ENCODE data around the gene HIF1A. TPM values are rescaled to one million over a fixed set of nuclear protein-coding genes. Genes with fewer than 3 reads are reported as not detected.
A peak's percentile ranks its signal among the peaks of the same experiment; 100 is the strongest.

The HIF1A gene
- total and polyA plus RNA-seq, 2 experiments from 2014 or later = 113 to 242 TPM

DNA sequence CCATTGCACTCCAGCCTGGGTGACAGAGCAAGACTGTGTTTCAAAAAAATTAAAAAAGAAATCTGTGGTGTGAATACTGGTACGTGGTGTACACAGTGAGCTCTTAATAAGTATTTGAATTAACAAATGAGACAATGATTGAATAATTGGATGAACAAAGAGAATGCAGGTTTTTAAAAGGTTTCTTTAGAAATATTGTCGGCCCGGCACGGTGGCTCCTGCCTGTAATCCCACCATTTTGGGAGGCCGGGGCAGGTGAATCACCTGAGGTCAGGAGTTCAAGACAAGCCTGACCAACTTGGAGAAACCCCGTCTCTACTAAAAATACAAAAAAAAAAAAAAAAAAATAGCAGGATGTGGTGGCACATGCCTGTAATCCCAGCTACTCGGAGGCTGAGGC lies 6.6 kb downstream of the HIF1A start (continued):
- TF ChIP-seq, protein P1, sequence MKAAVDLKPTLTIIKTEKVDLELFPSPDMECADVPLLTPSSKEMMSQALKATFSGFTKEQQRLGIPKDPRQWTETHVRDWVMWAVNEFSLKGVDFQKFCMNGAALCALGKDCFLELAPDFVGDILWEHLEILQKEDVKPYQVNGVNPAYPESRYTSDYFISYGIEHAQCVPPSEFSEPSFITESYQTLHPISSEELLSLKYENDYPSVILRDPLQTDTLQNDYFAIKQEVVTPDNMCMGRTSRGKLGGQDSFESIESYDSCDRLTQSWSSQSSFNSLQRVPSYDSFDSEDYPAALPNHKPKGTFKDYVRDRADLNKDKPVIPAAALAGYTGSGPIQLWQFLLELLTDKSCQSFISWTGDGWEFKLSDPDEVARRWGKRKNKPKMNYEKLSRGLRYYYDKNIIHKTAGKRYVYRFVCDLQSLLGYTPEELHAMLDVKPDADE (IDR thresholded peaks at IDR 0.05) = no peak
- TF ChIP-seq ZNF114 (CRISPR knock-in tag; IDR thresholded peaks at IDR 0.05) (no peak), NANOG (IDR thresholded peaks at IDR 0.05; ENCODE audit: borderline replicate concordance) (no peak), ZNF331 (CRISPR knock-in tag; IDR thresholded peaks at IDR 0.05; ENCODE audit: low read depth) (no peak)
- TF ChIP-seq, protein P2, sequence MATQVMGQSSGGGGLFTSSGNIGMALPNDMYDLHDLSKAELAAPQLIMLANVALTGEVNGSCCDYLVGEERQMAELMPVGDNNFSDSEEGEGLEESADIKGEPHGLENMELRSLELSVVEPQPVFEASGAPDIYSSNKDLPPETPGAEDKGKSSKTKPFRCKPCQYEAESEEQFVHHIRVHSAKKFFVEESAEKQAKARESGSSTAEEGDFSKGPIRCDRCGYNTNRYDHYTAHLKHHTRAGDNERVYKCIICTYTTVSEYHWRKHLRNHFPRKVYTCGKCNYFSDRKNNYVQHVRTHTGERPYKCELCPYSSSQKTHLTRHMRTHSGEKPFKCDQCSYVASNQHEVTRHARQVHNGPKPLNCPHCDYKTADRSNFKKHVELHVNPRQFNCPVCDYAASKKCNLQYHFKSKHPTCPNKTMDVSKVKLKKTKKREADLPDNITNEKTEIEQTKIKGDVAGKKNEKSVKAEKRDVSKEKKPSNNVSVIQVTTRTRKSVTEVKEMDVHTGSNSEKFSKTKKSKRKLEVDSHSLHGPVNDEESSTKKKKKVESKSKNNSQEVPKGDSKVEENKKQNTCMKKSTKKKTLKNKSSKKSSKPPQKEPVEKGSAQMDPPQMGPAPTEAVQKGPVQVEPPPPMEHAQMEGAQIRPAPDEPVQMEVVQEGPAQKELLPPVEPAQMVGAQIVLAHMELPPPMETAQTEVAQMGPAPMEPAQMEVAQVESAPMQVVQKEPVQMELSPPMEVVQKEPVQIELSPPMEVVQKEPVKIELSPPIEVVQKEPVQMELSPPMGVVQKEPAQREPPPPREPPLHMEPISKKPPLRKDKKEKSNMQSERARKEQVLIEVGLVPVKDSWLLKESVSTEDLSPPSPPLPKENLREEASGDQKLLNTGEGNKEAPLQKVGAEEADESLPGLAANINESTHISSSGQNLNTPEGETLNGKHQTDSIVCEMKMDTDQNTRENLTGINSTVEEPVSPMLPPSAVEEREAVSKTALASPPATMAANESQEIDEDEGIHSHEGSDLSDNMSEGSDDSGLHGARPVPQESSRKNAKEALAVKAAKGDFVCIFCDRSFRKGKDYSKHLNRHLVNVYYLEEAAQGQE (IDR thresholded peaks at IDR 0.05; ENCODE audit: unreplicated experiment) = no peak

DNA sequence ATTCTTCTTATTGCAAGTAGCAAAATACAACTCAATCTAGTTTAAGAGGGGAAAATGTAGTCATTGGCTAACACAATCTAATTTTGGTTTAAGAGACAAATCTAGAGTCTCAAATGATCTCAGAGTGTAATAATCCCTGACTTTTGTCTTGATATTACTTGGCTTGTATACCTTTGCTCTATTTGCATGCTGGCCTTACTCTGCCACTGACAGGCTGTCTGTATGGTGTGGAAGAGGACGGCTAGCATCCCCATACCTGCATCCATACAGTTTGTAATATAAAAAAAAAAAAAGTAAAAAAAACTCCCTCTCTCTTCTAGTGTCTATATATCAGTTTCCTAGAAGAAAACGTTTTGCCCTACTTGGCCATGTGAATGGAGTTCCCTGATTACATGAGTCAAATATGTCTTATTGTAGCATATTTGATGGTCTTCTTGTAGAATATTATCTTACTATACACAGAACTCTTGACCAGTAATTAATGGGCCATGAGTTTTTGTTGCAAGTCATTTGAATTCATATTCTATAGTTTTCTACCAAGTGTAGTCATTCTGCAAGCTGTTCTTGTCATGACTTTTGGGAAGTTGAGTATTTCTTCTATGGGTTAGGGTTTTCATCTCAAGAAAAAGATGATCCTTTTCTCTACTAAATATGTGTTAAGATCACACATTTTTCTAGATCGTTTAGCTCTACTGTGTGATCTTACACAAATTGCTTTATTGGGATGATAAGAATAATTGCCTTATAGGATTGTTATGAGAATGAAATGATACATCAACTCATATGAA lies 8.2 kb downstream of the HIF1A start:
- DNase-seq (ENCODE audit: low spot score) (no peak), ATAC-seq (no peak; the same call in 2 of the 3 replicates)
- H4K20me1 ChIP-seq (replicated peaks; ENCODE audit: insufficient read depth) = peaks cover 66% of the 10 kb centered on the region
- no peak overlapping the region for H3K27ac ChIP-seq (ENCODE audit: low read depth)
- H3F3A ChIP-seq (replicated peaks; ENCODE audit: low read depth) = no peaks in the 10 kb centered on the region
- H3K4me3 ChIP-seq = no peak overlapping the region
- H3K79me2 ChIP-seq (replicated peaks; ENCODE audit: insufficient read depth) = peaks cover 100% of the 10 kb centered on the region
- H2AFZ ChIP-seq = no peak overlapping the region
- peaks cover 58% of the 10 kb centered on the region for H3K4me1 Mint-ChIP-seq
- peak overlapping the region; percentile 42 for H3K4me2 ChIP-seq
- peaks cover 66% of the 10 kb centered on the region for H3K4me1 ChIP-seq (ENCODE audit: insufficient read depth)
- no peaks in the 10 kb centered on the region for H3K27me3 ChIP-seq (ENCODE audit: insufficient read depth)
- H3K36me3 Mint-ChIP-seq (ENCODE audit: low read depth) = peaks cover 7% of the 10 kb centered on the region; the same call in 2 of the 3 replicates
- no peaks in the 10 kb centered on the region for H3K9me2 ChIP-seq (ENCODE audit: insufficient read depth)
- no peaks in the 10 kb centered on the region for H3K27me3 Mint-ChIP-seq (ENCODE audit: insufficient read depth, low read depth, poor library complexity)
- H3K36me3 ChIP-seq (ENCODE audit: insufficient read depth) = no peaks in the 10 kb centered on the region
- H3K4me3 Mint-ChIP-seq = no peak overlapping the region; the same call in 2 of the 3 replicates
- H3K27ac Mint-ChIP-seq = no peak overlapping the region
- H3K9me3 Mint-ChIP-seq = no peaks in the 10 kb centered on the region
- TF ChIP-seq, protein P2 (IDR thresholded peaks at IDR 0.05; ENCODE audit: unreplicated experiment) = no peak
- TF ChIP-seq, protein P3, sequence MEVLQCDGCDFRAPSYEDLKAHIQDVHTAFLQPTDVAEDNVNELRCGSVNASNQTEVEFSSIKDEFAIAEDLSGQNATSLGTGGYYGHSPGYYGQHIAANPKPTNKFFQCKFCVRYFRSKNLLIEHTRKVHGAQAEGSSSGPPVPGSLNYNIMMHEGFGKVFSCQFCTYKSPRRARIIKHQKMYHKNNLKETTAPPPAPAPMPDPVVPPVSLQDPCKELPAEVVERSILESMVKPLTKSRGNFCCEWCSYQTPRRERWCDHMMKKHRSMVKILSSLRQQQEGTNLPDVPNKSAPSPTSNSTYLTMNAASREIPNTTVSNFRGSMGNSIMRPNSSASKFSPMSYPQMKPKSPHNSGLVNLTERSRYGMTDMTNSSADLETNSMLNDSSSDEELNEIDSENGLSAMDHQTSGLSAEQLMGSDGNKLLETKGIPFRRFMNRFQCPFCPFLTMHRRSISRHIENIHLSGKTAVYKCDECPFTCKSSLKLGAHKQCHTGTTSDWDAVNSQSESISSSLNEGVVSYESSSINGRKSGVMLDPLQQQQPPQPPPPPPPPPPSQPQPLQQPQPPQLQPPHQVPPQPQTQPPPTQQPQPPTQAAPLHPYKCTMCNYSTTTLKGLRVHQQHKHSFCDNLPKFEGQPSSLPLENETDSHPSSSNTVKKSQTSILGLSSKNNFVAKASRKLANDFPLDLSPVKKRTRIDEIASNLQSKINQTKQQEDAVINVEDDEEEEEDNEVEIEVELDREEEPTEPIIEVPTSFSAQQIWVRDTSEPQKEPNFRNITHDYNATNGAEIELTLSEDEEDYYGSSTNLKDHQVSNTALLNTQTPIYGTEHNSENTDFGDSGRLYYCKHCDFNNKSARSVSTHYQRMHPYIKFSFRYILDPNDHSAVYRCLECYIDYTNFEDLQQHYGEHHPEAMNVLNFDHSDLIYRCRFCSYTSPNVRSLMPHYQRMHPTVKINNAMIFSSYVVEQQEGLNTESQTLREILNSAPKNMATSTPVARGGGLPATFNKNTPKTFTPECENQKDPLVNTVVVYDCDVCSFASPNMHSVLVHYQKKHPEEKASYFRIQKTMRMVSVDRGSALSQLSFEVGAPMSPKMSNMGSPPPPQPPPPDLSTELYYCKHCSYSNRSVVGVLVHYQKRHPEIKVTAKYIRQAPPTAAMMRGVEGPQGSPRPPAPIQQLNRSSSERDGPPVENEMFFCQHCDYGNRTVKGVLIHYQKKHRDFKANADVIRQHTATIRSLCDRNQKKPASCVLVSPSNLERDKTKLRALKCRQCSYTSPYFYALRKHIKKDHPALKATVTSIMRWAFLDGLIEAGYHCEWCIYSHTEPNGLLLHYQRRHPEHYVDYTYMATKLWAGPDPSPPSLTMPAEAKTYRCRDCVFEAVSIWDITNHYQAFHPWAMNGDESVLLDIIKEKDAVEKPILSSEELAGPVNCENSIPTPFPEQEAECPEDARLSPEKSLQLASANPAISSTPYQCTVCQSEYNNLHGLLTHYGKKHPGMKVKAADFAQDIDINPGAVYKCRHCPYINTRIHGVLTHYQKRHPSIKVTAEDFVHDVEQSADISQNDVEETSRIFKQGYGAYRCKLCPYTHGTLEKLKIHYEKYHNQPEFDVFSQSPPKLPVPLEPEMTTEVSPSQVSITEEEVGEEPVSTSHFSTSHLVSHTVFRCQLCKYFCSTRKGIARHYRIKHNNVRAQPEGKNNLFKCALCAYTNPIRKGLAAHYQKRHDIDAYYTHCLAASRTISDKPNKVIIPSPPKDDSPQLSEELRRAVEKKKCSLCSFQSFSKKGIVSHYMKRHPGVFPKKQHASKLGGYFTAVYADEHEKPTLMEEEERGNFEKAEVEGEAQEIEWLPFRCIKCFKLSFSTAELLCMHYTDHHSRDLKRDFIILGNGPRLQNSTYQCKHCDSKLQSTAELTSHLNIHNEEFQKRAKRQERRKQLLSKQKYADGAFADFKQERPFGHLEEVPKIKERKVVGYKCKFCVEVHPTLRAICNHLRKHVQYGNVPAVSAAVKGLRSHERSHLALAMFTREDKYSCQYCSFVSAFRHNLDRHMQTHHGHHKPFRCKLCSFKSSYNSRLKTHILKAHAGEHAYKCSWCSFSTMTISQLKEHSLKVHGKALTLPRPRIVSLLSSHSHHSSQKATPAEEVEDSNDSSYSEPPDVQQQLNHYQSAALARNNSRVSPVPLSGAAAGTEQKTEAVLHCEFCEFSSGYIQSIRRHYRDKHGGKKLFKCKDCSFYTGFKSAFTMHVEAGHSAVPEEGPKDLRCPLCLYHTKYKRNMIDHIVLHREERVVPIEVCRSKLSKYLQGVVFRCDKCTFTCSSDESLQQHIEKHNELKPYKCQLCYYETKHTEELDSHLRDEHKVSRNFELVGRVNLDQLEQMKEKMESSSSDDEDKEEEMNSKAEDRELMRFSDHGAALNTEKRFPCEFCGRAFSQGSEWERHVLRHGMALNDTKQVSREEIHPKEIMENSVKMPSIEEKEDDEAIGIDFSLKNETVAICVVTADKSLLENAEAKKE (CRISPR knock-in tag; IDR thresholded peaks at IDR 0.05) = no peak
- no peak for TF ChIP-seq CREB1 (CRISPR knock-in tag; IDR thresholded peaks at IDR 0.05; ENCODE audit: low read depth)
- TF ChIP-seq, protein P1 (IDR thresholded peaks at IDR 0.05) = no peak
